ENCODE measurements around the gene COL16A1.

GRCh38 chr1:31748365-31748764 is 44.5 kb upstream of the COL16A1 start:
- TF ChIP-seq EP300 (IDR thresholded peaks at IDR 0.05) (no peak), CTCF (IDR thresholded peaks at IDR 0.05) (no peak), POLR2A (IDR thresholded peaks at IDR 0.05) (no peak)

Measured in tibial nerve (tissue), 4 donors.